GM18520 (cell line): Measurements from ENCODE around the gene ALPL.
"Not testable (repeated sequence)": the region's sequence is repeated elsewhere in the genome, so short reads cannot be mapped to it uniquely, and the experiment has no call there.

Experiments used
- ATAC-seq: cut with Tn5 transposase; IDR thresholded peaks from one replicate; pipeline ENCODE4 v1.9.1; 2021; ENCODE audit not compliant: unreplicated experiment

The ALPL gene

DNA sequence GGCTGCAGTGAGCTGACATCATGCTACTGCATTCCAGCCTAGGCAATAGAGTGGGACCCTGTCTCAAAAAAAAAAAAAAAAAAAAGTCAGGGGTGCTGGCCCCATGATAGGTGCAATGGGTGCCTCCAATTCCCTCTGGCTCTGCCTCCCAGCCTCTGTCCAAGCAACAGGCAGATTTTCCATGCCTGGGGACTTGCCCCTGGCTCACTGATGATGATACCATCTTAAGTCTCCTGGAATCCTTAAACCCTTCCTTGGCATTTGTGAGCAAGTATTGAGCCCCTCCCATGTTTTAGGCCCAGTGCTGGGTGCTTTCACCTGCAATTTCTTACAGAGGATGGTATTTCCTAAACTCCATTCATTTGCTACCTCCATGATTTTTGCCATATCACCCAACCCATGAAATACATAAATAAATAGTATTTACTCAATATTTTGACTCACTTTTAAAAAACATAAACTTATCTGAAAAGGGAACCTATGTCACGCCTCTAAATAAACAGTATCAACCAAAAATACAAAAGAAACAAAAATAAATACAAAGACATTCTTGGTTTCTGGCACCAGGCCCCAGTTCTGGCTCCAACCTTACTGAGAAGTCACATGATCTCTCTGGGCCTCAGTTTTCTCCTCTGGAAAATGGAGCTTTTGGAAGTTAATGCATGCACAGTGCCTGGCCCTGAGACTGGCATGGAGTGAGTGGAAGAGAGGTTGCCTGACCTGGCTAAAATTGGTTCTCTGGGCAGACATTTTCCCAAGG is 1.5 kb upstream of the ALPL start:
- no peak for ATAC-seq

DNA sequence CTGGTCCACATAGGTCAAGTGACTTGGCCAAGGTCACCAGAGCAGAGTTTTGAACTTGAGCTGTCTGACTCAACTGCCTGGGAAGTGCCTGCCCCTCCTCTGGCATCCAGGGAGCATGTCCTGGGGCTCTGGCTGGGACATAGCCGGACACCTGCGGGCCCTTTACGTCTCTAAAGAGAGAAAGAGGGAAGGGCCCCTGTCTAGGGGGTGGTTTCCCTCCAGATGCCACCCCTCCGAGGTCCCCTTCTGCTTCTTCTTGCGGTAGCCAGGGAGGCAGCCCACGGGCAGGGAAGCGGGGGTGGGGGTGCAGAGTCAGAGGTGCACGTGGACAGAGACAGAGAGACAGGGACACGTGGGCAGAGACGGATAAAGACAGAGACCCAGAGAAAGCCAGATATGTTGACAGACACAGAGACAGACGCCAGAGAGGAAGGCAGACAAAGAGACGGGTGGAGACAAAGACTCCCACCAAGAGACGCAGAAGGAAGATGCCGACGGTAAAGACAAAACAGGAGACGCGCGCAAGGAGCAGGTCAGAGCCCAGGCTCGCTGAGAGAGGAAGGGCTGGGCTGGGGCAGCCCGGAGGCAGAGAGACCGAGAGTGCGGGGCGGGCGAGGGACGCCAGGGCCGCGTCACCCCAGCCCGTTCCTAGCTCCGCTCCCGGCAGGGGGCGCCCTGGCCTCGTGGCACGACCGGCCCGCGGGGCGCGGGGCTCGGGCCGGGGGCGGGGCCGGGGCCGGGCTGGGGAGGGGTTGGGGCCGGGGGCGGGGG is 458 bp upstream of the ALPL start:
- no peak for ATAC-seq

DNA sequence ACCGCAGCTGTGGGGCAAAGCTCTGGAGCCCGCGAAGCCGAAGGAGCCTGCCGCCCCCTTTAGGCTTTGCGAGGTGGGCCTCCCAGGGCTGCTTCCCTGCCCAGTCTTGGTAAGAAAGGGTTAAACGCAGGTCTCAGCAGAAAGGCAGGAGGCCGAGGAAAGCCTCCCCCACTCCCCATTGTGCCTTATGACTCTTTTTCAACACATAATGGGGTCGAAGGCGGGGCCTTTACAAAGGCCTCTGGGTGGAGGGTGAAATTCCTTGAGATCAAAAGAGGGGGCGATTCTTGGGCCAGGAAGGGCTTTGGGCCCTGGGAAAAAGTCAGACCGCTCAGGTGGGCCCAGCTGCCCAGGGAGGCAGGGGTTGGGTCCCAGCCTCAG is 880 bp downstream of the ALPL start:
- ATAC-seq, result no peak

DNA sequence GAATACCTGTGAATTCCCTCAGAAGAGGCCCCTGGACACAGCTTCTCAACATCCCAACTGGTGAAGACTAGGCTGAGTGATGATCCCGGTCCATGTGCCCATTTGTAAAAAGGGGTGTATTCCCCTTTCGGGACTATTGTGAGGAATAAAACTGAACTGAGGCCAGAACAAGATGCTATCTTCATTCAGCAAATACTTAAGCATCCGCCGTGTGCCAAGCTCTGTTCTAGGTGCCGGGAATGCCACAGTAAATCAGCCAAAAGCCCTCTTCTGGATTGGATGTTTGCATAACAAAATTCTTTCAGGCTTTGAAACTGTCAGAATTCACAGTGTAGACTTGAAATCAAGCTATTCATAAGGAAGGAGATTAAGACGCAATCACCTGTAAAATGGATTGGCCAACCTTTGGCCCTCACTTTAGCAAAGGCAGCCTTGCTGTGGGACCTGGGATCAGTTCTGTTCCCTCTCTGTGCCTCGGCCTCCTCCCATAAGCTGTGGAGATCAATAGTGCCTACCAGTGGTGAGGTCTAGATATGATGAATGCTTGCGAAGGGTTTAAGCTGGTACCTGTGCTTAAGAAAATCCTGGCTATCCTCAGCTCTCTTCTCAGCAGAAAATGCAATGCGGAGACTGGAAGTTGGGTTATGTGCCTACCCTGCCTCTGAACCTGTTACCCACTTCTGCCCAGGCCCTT is 1.8 kb downstream of the ALPL start:
- ATAC-seq, result no peak

DNA sequence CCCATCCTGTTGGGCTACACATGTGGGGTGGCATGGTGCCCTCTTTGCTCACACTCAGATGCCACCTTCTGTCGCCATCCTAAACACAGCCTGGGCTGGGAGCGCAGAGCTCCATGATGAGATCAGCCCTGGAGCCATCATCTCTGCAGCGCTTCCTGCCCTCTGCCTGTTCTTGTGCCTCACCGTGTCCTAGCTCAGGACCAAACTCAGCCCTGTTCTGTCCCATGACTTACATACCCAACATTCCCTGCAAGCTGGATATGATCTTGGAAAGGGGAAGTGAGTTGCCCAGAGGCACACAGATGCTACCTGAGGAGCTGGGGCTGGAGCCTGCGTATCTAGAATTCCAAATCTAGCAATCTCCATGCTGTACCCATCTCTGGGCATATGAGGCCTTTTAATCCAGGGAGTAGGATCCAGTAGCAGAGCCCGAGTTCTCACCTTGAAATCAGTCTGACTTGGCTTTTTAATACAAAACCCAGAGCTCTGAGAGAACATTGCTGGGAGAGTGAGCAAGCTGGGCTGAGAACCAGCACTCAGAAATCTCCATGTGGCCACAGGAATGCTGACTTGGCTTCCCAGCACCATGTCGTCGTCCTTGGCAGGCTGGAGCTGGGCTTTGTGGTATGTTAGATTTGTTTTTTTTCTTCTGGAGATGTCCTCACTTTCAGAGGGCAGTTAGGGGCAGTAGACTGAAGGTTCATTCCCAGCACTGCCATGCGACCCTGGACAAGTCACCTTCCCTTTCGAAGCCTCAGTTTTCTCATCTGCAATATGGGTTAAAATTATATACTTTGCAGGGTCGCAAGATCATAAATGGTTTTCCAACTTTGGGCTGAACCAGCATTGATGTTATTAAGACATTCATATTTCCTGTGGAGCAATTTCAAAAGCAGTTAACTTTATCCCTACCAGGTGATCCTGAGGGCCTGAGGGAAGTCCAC is 2.6 kb downstream of the ALPL start:
- no peak for ATAC-seq

DNA sequence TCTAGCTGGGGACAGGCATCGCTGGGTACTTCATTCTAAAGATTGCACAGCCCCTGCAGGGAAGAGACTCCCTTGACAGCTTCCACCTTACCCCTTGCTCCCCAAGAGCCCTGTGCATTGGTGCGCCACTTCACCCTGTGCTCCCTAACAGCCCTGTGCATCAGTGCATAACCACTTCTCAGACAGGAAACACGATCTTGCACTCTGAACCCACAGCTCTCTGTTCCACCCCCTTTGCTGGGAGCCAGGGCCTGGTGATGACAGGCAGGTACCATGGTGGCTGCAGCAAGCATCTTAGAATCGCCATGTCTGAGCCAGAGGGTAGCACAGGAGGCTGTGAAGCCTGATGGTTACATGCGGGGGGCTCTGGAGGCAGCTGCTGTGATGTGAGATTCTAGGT is 5.0 kb downstream of the ALPL start:
- no peak for ATAC-seq

DNA sequence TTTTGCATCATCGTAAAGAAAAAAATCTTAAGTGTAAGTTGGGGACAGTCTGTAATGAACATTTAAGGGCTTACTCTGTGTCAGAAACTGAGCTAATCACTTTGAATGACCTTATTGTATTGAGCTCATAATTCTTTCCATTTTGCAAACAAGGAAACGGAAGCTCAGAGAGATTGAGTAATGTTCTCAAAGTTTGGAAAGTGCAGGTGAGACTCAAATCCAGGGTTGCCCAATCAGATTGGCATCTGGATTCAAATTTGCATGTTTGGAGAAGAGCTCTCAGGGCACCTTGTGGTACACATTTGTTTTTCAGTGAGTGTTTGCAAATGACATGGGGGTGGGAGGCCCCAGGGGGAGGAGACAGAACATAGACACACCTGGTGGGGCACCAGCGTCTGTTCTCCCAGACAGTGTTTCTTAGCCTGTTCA is 8.0 kb downstream of the ALPL start:
- no peak for ATAC-seq

DNA sequence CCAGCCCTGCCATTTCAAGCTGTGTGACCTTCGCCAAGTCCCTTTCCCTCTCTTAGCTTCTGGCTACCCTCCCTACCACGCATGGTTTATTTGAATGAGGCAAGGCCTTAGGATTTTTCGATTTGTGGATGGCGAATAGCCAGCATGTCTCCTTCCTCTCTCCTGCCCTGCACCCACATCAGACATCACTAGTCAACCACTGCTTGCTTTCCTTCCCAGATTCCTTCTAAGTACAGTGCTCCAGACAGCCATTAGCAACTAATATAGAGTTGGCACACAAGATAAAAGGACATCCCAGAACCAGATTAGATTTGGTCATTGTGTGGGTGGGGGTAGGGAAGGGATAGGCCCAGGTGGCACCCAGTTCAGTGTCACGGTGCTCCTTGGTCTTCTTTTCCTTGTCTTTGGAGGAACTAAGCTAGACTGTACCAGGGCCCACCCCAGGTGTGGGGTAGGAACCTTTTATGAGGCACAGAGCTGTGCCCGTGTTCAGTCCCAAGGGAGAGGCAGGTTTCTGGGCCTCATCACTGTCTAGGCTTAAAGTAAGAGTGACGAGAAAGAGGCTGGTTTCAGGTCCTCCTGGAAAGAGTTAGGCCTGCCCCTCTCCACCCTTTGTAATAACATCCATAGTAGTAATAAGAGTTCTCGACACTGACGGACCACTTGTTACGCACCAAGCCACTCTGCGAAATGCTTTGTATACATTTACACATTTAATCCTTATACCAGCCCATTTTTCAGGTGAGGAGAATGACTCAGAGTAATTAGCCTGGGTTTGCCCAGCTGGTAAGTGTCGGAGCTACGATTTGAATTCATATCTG is 8.6 kb downstream of the ALPL start:
- ATAC-seq, result no peak

DNA sequence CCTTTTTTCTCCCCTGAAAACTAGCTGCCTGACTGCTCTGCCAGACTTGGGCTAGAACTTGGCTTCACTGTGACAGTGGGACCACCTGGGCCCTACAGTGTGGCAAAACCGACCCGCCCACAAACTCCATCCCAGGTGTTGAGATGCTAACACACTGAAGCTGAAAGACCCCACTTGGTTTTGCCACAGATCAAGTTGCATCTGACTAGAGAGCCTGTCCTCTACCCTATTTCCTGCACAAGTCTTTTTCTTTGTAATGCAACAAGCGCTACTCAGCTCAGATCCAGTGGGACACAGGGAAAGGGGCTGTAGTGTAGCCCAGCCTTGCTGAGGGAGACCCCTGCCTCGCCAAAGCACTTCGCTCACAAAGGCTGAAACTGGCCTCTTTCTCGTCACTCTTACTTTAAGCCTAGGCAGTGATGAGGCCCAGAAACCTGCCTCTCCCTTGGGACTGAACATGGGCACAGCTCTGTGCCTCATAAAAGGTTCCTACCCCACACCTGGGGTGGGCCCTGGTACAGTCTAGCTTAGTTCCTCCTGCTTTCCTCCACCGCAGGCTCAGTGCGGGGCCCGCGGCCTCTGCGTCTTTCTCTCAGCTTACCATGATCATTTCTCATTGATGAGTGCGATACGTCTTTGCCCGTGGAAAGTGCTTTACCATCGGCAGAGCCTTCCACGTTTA is 9.7 kb downstream of the ALPL start:
- no peak for ATAC-seq

DNA sequence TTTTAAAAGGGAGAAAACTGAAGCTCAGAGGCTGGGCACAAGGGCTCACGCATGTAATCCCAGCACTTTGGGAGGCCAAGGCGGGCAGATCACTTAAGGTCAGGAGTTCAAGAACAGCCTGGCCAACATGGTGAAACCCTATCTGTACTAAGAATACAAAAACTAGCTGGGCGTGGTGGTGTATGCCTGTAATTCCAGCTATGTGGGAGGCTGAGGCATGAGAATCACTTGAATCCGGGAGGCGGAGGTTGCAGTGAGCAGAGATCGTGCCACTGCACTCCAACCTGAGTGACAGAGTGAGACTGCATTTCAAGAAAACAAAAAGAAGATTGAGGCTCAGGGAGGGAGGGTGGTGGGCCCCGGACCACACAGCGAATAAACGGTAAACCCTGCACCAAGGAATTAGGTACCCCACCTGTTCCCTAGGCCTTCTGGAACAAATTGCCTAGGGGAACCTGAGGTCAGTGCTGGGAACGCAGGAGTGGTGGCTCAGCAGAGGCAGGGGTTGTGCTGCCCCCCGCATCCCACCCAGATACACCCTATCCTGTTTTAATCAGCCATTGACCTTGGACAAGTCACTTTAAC is 10.4 kb downstream of the ALPL start:
- ATAC-seq, result not testable (repeated sequence)

DNA sequence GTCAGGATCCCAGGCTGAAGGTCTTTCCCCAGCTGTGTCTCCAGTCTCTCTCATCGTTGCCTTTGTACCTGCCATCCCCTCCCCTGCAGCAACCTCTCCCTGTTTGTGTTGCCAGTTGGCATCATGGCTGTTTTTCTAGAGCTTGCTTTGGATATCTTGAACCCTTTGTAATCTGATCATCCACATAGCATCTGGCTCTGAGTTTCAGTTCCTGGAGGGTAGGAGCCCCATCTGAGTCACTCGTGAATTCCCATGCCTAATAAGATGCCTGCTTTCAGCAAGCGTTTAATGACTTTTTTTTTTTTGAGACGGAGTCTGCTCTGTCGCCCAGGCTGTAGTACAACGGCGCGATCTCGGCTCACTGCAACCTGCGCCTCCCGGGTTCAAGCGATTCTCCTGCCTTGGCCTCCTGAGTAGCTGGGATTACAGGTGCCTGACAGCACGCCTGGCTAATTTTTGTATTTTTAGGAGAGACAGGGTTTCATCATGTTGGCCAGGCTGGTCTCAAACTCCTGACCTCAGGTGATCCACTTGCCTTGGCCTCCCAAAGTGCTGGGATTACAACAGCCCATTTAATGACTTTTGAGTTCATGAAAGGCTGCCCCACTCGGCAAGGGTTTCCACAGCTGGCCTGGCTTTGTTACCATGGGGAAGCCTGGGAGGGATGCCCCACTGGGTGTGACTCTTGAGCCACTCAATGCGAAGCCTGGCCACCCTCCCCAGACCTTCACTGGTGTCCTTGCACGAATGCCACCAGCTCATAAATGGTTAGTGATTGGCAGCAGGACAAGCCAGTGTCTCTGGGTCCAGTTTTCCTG is 11.9 kb downstream of the ALPL start:
- no peak for ATAC-seq

DNA sequence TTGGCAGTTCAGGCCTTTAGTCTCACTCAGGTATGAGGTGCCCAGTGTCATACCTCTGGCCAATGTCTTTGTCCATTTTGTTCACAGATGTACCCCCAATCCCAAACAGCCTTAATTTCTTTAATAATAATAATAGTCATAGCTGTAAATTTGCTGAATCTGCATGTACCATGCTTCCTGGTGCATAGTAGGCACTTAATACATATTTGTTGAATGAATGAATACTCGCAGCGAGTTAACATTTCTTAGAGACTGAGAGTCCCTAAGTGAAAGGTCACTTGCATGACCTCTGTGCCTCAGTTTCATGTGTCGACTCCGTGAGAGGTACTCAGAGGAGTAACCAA is 12.5 kb downstream of the ALPL start:
- no peak for ATAC-seq

DNA sequence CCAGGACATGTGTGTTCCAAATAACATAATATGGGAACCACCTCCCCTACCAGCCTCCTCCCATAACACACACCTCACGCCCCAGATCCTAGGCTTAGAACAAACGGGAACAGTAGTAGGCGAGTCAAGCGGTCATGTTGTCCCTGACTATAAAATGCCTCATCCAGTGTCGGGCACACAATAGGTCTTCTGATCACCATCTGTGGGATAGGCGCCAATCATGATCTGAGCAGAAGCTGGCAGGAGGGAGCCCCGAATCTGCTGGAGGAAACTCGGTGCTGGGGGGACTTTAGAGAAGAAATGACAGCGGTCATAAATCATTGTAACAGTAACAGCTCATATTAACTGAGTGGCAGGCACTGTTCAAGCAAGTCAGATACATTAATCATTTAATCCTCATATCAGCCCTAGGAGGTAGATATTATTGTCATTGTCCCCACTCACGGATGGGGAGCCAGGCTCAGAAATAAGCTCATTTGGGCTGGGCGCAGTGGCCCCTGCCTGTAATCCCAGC is 13.4 kb downstream of the ALPL start:
- ATAC-seq, result no peak

DNA sequence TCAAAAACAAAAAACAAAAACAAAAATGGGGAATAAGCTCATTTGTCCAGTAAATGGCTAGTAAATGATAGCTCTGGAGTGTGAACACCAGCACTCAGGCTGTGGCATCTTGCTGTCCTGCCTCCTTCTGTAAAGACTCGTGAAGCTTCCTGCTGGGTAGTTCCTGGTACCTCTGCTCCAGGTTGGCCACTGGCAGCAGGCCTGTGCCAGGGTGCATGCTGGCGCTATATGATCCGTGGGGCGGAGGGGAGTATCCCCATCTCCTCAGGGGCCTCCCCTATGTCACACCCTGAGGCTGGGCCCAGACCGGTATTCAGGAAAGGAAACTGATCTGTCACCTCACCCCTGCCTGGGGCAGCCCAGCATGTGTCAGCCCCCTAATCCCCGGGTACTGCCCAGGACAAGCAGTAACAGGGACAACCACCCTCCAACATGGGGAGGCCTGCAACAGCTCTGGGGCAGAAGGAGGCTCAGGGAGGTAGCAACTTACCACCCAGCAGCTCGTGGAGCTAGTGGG is 14.1 kb downstream of the ALPL start:
- ATAC-seq, result no peak

DNA sequence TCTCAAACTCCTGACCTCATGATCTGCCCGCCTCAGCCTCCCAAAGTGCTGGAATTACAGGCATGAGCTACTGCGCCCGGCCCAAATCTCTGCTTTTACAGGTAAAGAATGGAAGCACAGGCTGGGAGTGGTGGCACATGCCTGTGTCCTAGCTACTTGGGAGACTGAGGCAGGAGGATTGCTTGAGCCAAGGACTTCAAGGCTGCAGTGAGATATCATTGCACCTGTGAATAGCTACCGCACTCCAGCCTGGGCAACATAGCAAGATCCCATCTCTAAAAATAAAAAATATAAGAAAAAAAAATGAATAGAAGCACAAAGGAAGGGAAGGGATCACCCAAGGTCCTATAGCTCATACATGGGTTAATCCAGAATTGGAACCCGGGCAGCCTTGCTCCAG is 15.0 kb downstream of the ALPL start:
- no peak for ATAC-seq

DNA sequence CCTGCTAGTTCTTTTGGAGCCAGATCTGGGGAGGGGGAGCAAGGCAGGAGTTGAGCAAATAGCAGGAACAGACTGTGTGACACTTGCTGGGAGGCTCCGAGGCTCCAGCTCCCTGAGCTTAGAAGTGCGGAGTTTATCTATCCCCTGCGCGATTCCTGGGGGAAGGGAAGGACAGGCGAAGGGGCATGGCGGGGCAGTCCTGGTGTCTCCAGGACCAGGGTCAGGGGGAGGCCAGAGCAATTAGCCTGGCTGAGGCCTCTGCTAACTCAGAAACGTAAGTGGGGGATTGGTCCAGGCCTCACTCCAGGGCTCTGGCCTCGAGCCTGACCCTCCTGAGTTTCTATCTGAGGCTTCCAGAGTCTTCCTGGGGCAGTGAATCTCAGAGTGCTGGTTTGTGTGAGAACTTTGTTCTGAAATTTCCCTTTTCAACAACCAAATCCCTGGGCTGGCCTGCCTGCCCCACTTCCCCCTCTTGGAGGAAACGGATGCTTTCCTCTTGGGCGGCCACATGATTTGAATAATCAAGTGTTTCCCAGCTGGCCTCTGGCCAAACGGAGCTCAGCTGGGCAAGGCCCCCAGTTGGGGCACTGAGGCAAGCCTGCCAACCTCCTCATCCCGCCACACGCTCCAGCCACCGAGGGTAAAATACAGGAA is 15.6 kb downstream of the ALPL start:
- ATAC-seq, result no peak

DNA sequence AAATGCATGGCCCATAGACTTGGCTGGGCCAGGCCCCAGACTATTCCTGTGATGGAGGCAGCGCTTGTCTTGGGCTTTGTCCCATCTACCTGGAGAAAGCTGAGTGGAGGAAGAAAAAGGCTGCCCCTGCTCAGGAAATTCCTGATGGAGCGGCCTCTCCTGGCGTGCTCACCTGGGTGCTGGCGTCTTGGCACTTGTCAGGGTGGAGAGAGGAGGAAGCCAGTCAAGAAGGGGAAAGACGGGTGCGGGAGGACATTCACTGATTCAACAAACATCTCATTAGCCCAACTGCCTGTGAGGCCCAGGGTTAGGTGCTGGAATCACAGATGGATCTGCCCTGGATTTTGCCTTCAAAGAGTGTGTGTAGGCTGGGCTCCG is 16.1 kb downstream of the ALPL start:
- ATAC-seq, result no peak
